Colonic mucosa (tissue), 4 donors: ENCODE data around the gene KLF6. TPM values are rescaled to one million over a fixed set of nuclear protein-coding genes. Genes with fewer than 3 reads are reported as not detected.
"Not testable (repeated sequence)": the region's sequence is repeated elsewhere in the genome, so short reads cannot be mapped to it uniquely, and the experiment has no call there.

Experiments used
- DNase-seq: peaks from one replicate; pipeline ENCODE4 v3.0.0-alpha.2; 2020
- H3K27ac ChIP-seq: fragments of 200-600 bp; one replicate; pipeline ENCODE4 v1.8.0; 2021
- H3K27me3 ChIP-seq: fragments of 200-600 bp; one replicate; pipeline ENCODE4 v1.8.0; 2021
- H3K36me3 ChIP-seq: fragments of 200-600 bp; one replicate; pipeline ENCODE4 v1.8.0; 2021
- H3K4me1 ChIP-seq: fragments of 200-600 bp; one replicate; pipeline ENCODE4 v1.8.0; 2021; ENCODE audit warnings: mild to moderate bottlenecking
- H3K4me3 ChIP-seq: fragments of 200-600 bp; one replicate; pipeline ENCODE4 v1.8.0; 2021
- H3K9ac ChIP-seq, 2 donors: one replicate each; pipeline ENCODE4 v1.7.0; 2013; ENCODE audit warnings: control low read depth in 2 of 2, low read depth in 2 of 2, low read length in 2 of 2
- H3K9me3 ChIP-seq: fragments of 200-600 bp; one replicate; pipeline ENCODE4 v1.8.0; 2021
- CTCF ChIP-seq: fragments of 200-600 bp; IDR thresholded peaks from one replicate; pipeline ENCODE4 v1.8.0; 2022; ENCODE audit warnings: antibody characterized with exemption, mild to moderate bottlenecking
- intact Hi-C: fragments of 100-400 bp; cut with DNase I; formaldehyde crosslinking; loops from one replicate; pipeline ENCODE4 v1.14.1; 2022
- total RNA-seq, 2 donors: library from RNA; stranded (reverse); fragmentation: NEBNext Ultra II Directional in 1 of 2; extraction: Animal tissue kit (Norgen Biotek cat#: 25700) in 1 of 2; gene quantifications; one replicate each; pipeline ENCODE4 v1.2.1, GENCODE V29; 2021
- donor health status: healthy.
- donor health status: DM: no; HTN: no; CAD: no.
- donor health status: DM: no; HTN: no; CAD: no.

Gene KLF6
- total RNA-seq, 2 donors from 2014 or later: 106 to 299 TPM

GRCh38 chr10:3734111-3734510, 50.9 kb downstream of the KLF6 start:
- intact Hi-C loops: no loop called here
- no peaks in the 10 kb centered on the region for H3K9me3 ChIP-seq
- DNase-seq: no peak
- TF ChIP-seq CTCF: no peak
- H3K27ac ChIP-seq: no peak overlapping the region
- H3K36me3 ChIP-seq: no peaks in the 10 kb centered on the region
- no peak overlapping the region for H3K9ac ChIP-seq
- no peaks in the 10 kb centered on the region for H3K4me1 ChIP-seq
- H3K27me3 ChIP-seq: no peaks in the 10 kb centered on the region
- no peak overlapping the region for H3K4me3 ChIP-seq

- H3K4me1 ChIP-seq, H3K9ac ChIP-seq, H3K9me3 ChIP-seq, DNase-seq, H3K4me3 ChIP-seq, H3K27me3 ChIP-seq, H3K27ac ChIP-seq, intact Hi-C loops, H3K36me3 ChIP-seq: not testable (repeated sequence)
Observed at GRCh38 chr10:3732183-3732582, 52.8 kb downstream of the KLF6 start.

- DNase-seq: no peak
- Histone ChIP-seq H3K27me3 (no peaks in the 10 kb centered on the region), H3K4me3 (no peak overlapping the region), H3K9ac (no peak overlapping the region), H3K9me3 (no peaks in the 10 kb centered on the region), H3K27ac (no peak overlapping the region), H3K4me1 (no peaks in the 10 kb centered on the region), H3K36me3 (no peaks in the 10 kb centered on the region)
- intact Hi-C loops: no loop called here
- no peak for TF ChIP-seq CTCF
Observed at GRCh38 chr10:3729397-3729976, 55.5 kb downstream of the KLF6 start.

GRCh38 chr10:3728563-3728962, 56.4 kb downstream of the KLF6 start:
- H3K27me3 ChIP-seq: no peaks in the 10 kb centered on the region
- no peaks in the 10 kb centered on the region for H3K4me1 ChIP-seq
- no peak for TF ChIP-seq CTCF
- no peaks in the 10 kb centered on the region for H3K36me3 ChIP-seq
- intact Hi-C loops: no loop called here
- no peak overlapping the region for H3K9ac ChIP-seq
- no peaks in the 10 kb centered on the region for H3K9me3 ChIP-seq
- H3K4me3 ChIP-seq: no peak overlapping the region
- H3K27ac ChIP-seq: no peak overlapping the region
- no peak for DNase-seq

- Histone ChIP-seq H3K36me3 (no peaks in the 10 kb centered on the region), H3K27ac (no peak overlapping the region), H3K27me3 (no peaks in the 10 kb centered on the region), H3K9me3 (no peaks in the 10 kb centered on the region), H3K9ac (no peak overlapping the region), H3K4me3 (no peak overlapping the region), H3K4me1 (no peaks in the 10 kb centered on the region)
- intact Hi-C loops: no loop called here
- TF ChIP-seq CTCF: no peak
- DNase-seq: no peak
Observed at GRCh38 chr10:3727268-3727667, 57.7 kb downstream of the KLF6 start.
